GM12872 (cell line): ENCODE measurements around the gene XAF1.

ENCODE experiments used
- CTCF ChIP-seq: IDR thresholded peaks from 3 replicates; pipeline ENCODE4 v1.5.1; 2011; ENCODE audit warnings: low read depth, mild to moderate bottlenecking, low read length, moderate library complexity; ENCODE audit not compliant: insufficient read depth

The XAF1 gene

GRCh38 chr17:6811510-6811909, 55.7 kb downstream of the XAF1 start:
- TF ChIP-seq CTCF, result no peak

GRCh38 chr17:6812295-6812694, 56.4 kb downstream of the XAF1 start:
- TF ChIP-seq CTCF, result no peak

- no peak for TF ChIP-seq CTCF
Observed at GRCh38 chr17:6815775-6816174, 59.9 kb downstream of the XAF1 start.

GRCh38 chr17:6818938-6819337, 63.1 kb downstream of the XAF1 start:
- no peak for TF ChIP-seq CTCF

GRCh38 chr17:6823011-6823442, 67.2 kb downstream of the XAF1 start:
- TF ChIP-seq CTCF, result no peak
